Activated T-helper 9 cell treated with anti-CD3 and anti-CD28 coated beads, Interleukin-2, amount 50 U/mL, for 16 hours (primary cell): ENCODE results near the gene PPARG.
"Not testable (repeated sequence)": the region's sequence is repeated elsewhere in the genome, so short reads cannot be mapped to it uniquely, and the experiment has no call there.

Experiments
- DNase-seq: peaks from one replicate; pipeline ENCODE4 v3.0.0-alpha.2; 2020; ENCODE audit warnings: low read depth

The PPARG gene

DNA sequence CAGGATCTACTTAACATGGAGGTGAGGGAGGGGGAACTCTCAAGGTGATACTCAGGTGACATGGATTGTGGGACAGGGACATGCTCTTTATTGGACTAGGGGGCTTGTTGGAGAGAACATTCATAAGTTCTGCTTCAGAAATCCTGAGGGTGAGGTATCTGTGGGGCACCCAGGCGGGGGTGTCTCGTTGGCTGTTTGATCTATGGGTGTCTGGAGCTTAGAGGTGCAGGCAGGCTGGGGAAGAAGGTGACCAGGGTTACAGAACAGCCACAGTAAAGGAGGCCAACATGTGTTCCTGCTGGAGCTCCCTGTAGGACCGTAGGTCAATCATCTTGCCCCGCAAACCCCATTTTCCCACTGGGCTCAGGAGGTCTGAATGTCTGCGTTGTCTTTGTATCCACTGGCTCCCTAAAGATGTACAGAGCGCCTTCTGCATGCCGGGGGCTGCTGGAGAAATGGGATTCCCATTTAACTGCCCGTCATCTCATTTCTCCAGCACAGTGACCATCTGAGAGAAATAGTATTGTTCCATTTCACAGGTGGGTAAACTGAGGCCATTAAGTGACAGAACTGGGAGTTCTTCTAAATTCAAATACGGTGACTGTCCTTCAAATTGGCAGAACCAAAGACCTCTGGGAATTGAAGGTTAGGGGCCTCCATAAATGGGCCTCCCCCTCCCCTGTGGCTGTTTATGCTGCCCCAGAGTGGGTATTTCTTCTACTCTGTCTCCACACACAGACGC is 155.1 kb downstream of the PPARG start:
- DNase-seq = no peak

DNA sequence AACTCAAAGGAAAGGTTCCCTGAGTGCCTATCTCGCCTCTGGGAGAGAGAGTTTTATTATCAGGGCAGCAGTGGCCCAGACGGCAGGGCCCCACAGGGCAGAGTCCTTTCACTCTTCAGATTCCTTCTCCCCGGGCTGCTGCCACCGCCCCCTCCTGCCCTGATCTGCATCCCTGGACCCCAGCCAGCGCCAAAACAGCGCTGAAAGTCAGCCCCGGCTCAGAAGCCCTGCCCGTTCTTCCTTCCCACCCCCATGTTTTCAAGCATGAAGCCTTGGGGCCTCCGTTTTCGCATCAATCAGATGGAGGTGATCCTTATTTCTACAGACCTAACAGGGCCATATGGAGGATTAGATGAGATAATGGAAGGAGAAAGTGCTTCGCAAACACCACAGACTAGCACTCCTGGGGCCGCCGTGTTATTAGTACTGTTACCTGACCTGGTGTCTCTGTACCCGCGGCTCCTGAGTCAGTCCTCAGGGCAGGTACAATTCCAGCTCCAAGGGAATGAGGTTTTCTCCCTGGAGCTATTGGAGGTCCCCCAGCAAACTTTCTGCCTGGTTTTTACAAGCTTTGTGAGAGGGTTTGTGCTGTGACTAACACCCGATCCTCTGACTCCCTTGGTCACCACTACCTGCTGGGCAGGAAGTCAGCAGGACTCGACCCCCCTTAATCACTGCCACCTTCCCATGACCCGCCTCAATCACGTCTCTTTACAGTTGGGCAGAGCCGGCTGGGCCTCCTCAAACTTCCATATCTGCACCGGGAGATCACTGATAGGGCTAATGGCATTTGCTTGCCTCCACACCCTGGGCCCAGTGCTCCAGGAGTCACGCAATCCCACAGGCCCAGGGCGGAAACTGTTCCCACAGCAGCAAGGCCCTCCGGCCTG is 156.0 kb downstream of the PPARG start:
- no peak for DNase-seq

DNA sequence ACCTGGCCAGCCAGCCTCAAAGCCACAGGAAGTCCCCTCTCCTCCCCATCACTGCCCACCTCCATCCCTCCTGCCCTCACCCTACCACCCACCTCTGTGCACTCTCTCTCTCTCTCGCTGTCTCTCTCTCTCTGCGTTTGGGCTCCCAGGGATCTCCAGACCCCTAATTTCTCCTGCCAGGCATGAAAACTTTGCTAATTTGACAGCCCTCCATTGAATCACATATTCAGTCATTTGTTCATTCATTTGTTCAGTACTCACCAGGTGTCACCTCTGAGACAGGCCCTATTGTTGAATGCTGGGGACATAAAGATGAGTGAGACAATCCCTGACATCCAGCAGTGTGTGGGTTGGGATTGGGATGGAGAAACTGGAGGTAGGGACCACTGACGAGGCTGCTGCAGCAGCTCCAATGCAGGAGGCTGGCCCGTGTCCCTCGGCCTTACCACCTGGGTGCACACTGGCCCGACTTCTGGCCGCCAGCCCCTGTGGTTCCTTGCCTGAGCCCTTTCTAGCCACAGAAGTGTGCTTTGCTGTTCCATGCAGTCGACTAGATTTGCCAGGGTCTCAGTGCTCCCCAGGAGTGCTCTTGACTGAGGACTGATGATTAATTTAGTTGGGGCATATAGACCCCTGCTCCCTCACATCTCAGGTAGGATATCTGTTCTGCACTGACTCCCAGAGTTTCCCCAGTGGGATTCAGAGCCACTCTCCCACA is 156.8 kb downstream of the PPARG start:
- no peak for DNase-seq

DNA sequence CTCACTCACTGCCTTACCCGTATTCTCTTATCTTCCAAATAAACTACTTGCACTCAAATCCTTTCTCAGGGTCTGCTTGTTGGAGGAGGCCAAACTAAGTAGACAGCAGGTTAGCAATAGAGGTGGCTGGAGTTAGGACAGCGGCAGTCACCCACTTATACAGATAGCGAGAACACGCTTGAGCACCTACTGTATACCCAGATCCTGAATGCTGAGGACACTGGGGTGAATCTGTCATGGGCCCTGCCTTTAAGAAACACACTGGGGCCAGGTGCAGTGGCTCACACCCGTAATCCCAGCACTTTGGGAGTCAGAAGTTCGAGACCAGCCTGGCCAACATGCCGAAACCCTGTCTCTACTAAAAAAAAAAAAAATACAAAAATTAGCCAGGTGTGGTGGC is 157.4 kb downstream of the PPARG start:
- DNase-seq = no peak

DNA sequence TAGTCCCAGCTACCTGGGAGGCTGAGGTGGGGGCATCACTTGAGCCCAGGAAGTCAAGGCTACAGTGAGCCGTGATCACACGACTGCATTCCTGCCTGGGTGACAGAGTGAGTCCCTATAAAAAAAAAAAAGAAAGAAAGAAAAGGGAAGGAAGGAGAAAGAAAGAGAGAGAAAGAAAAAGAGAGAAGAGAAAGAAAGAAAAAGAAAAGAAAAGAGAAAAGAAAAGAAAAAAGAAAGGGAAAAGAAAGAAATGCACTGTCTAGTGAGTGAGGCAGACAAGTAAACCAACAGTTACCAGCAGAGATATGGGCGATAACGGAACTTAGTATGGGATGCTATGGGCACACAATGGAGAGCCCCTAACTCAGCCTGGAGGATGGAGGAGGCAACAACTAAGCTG is 158.2 kb downstream of the PPARG start:
- no peak for DNase-seq

DNA sequence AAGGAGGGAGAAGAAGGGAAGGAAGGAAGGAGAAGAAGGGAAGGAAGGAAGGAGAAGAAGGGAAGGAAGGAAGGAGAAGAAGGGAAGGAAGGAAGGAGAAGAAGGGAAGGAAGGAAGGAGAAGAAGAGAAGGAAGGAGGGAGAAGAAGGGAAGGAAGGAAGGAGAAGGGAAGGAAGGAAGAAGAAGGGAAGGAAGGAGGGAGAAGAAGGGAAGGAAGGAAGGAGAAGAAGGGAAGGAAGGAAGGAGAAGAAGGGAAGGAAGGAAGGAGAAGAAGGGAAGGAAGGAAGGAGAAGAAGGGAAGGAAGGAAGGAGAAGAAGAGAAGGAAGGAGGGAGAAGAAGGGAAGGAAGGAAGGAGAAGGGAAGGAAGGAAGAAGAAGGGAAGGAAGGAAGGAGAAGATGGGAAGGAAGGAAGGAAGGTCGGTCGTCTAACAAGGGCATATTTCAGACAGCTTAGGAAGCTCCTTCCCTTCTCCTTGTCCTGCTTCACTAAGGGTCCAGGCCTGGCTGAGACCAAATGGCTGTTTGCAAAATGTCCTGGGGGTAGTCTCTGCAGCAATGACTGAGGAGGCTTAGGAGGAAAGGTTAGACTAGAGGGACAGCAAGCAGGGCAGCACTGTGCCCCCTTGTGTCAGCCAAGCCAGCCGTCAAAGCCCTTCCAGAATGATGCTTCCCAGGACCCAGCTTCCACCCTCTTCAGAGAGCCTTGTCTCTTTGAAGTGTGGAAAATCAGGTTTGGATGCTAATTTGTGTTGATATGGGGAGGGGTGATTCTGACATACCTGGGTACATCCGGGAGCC is 159.7 kb downstream of the PPARG start:
- DNase-seq = not testable (repeated sequence)

DNA sequence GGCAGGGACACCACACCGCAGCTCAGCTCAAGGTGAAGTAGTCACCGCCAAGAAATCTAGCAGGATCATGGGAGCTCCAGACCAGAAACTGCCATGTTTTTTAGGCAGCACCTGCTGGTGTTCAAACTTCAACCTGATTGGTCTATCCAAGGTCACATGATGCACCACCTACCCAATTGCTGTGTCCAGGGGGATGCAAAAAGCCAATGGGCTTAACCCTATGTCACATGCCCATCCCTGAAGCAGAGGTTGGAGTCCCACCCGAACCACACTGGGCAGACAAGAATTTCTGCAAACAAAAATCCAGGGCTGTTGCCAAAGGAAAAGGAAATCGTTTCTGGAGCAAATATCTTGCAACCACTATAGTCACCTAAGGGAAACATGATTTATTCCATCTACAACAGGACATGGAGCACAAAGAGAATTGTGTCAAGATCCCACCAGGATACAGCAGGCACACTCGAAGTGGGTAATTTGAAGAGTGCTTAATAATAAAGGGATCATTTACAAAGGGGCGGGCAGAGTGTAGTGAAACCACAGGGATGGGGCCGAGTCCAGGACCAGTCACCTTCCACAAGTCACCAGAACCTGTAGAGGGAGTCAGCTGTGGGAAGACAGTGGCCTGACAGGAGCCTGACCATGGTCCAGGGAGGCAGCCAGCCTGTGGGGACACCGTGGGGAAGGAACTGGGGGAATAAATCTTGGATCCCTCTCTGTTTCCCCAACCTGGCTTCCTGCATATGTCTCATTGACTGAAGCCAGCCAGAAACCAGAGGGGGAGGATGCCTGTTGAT is 161.2 kb downstream of the PPARG start:
- DNase-seq = no peak

DNA sequence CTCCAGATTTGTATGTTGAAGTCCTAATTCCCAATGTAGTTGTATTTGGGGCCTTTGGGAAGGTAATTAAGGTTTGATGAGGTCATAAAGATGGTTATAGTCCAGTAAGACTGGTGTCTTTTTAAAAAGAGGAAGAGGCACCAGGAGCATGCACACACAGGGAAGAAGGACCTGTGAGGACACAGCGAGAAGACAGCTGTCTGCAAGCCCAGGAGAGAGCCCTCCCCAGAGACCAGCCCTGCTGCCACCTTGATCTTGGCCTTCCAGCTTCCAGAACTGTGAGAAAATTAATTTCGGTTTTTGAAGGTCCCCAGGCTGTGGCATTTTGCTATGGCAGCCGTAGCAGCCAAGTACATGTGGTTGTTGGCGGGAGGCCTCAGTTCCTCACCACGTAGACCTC is 162.6 kb downstream of the PPARG start:
- no peak for DNase-seq

DNA sequence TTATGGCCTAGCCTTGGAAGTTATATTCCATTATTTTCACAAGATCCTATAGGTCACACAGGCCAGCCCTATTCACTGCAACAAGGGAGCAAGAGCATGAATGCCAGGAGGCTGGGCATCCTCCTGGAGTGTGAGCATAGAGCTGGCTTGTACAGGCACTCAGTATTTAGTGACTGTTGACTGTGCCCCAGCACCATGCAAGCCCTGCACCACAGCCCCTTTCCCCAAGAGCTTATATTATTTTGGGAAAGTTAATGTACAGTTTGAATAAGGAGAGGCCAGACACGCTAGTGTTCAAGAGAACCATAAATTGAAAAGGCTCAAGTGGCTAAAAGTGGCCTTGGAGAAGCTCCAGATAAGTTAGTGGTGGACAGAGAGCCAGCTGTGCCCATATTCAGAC is 163.1 kb downstream of the PPARG start:
- DNase-seq = no peak

DNA sequence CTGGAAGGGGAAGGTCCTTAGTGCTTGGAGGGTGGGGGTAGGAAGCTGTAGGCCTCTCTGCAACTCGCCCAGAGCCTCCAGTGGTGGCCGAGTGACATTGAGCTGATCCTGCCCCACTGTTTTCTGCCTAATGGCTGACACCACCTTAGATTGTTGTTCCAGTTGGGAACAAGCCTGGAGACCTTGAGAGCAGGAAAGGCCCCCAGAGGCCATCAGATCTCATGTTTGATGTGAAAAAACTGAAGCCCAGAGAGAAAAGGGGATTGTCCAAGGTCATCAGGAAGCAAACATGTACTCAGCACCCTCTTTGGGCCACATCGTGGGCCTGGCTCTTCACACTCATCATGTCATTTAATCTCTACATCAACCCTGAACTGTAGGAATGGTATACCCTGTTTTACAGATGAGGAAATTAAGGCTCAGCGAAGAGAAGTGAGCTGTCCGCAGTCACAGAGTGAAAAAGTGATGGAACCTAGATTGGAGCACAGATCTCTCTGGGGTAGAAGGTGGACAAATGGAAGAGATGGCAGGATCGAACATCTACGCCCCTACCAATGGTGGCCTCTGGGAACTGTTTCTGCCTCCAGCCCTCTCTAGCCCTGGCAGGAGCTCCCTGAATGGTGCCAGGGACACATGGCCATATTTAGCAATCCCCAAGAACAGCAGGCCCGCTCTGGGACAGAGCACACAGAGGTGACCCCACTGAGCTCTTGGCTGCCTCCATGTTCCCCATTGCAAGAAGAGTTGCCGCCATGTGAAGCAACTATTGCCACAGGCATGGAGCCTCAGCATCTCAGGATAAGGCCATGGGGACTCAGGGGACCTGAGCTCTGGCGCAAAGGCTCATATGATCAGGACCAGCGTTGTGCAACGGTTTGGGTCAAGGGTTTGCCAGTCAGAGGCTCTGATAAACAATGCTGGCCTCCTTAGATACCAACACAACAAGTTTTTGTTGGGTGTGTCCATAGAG is 163.8 kb downstream of the PPARG start:
- no peak for DNase-seq

DNA sequence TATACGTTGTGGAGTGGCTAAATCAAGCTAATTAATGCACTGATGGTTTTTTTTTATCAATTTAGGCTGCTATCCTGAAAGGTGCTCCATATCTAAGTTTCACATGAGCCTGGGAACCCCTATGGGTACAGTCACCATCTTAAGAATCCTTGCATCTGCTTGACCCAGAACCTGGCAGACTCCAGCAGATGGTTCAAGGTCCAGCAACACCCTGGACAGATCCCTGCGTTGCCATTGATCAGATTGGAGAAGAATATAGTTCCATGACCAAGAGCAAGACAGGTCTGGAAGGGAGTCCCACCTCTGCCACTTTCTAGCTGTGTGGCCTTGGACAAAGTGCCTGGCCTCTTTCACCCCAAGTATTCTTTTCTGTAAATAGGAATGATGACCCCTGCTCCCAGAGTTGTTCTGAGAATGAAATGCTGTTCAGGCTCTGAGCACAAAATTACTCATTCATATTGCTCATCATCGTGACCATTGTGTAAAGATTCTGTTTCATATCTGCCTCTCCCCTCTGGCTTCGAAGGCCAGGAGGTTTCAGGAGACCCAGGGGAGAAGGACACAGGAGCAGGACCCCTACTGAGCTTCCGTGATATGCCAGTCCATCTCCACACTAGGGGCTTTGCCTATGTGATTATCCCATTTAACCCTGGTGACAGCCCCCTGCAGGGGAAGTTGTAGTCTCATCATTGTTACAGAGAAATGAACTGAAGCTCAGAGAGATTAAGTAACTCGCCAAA is 165.4 kb downstream of the PPARG start:
- DNase-seq = no peak

DNA sequence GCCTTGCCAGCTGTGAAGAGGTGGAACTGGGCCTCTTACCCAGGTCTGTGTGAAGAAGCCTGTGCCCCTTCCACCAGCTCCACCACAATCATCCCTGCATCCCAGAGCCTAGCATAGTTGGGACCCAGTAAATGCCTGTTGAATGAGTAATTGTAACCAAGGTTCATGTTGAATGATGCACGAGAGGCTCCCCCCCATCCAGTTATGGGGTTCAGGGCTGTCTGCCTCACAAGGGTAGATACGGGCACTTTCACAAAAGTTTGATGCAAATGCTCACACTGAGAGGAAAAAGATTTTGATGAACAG is 165.9 kb downstream of the PPARG start:
- no peak for DNase-seq

DNA sequence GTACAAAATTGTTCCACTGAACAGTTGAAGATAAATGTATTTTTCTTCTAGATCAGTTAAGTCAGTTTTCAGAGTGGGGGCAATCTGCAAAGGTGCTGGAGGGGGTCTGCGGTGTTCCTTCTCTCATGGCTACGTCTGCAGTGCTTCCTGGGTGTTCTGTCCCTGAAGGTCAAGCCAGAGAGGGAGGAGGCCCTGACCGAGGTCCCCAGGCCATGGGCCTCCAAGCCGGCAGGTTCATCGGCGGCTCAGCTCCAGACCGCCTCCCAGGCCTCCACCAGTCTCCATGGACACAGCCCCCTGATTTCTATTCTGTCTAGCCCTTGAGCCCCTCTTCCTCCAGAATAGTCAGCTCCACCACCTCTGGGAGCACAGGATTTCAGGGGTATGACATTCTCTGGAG is 166.9 kb downstream of the PPARG start:
- no peak for DNase-seq

DNA sequence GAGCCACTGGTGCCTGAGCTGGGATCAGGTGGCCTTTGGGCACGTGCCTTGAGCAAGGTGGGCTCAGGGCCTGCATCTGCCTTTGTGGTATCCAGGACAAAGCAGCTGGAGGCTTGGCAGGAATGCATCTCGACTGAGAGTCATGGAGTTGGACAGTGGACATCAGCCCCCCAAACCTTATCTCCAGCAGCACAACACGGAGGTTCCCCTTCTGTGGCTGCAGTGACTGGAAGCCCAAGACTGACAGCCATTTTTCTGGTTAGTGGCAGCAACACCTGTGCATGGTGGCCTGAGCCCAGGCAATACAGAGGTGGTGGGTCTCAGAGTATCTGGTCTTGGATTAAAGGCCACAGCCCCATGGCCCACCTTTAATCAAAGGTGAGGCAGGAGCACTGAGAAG is 167.6 kb downstream of the PPARG start:
- DNase-seq = no peak

DNA sequence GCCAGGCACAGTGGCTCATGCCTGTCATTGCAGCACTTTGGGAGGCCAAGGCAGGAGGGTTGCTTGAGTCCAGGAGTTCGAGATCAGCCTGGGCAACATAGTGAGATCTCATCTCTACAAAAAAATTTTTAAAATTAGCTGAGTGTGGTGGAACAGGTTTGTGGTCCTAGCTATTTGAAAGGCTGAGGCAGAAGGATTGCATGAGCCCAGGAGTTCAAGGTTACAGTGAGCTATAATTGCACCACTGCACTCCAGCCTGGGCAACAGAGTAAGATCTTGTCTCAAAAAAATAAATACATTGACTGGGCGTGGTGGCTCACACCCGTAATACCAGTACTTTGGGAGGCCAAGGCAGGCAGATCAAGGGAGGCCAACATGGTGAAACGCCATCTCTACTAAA is 168.5 kb downstream of the PPARG start:
- DNase-seq = not testable (repeated sequence)

DNA sequence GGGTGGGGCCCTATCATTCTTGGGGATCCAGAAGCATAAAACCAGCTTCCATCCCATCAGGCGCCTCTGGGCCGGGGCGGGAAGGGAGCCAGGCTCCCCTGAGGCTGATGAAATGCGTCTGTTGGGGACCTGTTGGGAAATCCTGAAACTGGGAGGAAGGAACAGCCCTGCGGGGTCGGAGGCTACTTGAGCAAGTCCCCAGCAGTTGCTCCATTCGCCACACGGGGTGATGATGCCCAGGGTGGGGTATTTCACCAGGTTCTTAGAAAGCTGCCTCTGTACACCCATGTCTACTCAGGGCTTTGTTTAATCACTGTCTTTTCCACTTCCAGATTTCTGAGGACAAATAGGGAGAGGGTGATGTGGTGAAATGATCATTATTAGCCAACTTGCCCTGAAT is 170.0 kb downstream of the PPARG start:
- no peak for DNase-seq

DNA sequence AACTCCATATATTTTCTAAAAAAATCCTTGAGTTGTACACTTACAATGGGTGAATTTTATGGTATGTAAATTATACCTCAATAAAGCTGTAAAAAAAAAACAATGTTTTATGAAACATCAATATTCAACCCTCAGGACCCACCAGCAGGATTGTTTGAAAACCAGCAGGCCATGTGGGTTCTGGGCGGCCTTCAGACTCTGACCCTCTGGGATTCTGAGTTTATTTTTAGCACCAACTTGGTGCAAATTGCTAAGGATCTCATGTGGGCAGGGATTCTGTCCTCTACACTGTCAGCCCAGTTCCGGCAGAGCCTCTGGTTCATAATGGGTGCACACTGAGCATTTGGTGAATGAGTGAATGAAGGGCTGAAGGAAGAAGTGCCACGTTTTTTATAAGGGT is 171.3 kb downstream of the PPARG start:
- DNase-seq = no peak

DNA sequence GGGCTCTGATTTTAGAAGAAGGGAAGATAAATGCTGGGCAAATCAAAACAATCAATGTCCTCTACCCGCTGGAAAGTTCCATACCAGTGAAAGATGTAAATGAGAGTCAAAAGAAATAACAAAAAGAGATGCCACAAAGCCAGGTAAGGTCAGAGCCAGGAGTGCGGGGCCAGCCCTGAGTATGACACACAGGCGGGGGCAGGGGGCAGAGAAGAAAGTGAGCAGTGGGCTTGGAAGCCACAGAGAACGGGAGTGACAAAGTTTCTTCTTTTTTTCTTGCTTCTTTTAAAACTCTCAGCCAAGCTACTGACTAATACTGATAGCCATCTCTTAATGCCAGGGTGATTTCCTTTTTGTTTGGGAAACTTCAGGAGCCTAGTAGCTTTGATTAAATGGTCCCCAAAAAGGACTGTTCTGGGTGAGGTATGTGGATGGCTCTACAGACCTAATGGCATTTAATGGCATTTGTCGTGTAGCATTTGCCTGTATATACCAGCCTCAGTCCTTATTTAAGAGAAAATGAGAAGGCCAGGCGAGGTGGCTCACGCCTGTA is 172.3 kb downstream of the PPARG start:
- DNase-seq = no peak
